Measurements from ENCODE around the gene GBX1.

DNA sequence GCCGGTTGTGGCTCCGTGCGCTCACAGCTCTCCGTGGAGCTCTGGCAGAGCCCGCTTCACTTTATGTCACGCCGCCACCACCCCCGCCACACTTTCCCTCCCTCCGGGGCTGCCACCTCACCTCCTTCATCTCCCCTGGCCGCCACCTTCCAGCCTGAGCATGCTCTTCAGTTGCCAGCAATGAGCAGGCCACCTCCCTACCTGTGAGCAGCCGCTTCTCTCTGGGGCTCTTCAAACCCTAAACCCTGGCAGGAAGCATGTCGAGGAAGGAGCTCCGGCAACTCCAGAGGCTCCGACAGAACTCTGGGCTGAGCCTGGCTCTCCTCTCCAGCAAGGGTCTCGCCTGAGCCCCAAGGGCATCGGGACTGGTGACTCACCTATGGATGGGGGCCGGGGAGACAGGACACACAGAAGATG, 36.7 kb downstream of the GBX1 start:
- TF ChIP-seq, protein P1, sequence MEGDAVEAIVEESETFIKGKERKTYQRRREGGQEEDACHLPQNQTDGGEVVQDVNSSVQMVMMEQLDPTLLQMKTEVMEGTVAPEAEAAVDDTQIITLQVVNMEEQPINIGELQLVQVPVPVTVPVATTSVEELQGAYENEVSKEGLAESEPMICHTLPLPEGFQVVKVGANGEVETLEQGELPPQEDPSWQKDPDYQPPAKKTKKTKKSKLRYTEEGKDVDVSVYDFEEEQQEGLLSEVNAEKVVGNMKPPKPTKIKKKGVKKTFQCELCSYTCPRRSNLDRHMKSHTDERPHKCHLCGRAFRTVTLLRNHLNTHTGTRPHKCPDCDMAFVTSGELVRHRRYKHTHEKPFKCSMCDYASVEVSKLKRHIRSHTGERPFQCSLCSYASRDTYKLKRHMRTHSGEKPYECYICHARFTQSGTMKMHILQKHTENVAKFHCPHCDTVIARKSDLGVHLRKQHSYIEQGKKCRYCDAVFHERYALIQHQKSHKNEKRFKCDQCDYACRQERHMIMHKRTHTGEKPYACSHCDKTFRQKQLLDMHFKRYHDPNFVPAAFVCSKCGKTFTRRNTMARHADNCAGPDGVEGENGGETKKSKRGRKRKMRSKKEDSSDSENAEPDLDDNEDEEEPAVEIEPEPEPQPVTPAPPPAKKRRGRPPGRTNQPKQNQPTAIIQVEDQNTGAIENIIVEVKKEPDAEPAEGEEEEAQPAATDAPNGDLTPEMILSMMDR (IDR thresholded peaks at IDR 0.05), result no peak
- no peak for TF ChIP-seq POLR2A (IDR thresholded peaks at IDR 0.05)

Data from right lobe of liver (tissue), 4 donors.